ENCODE results near the gene FNDC3B. TPM values are rescaled to one million over a fixed set of nuclear protein-coding genes. Genes with fewer than 3 reads are reported as not detected.

Gene FNDC3B
- total RNA-seq, 1 donor from 2014 or later: 153 TPM

DNA sequence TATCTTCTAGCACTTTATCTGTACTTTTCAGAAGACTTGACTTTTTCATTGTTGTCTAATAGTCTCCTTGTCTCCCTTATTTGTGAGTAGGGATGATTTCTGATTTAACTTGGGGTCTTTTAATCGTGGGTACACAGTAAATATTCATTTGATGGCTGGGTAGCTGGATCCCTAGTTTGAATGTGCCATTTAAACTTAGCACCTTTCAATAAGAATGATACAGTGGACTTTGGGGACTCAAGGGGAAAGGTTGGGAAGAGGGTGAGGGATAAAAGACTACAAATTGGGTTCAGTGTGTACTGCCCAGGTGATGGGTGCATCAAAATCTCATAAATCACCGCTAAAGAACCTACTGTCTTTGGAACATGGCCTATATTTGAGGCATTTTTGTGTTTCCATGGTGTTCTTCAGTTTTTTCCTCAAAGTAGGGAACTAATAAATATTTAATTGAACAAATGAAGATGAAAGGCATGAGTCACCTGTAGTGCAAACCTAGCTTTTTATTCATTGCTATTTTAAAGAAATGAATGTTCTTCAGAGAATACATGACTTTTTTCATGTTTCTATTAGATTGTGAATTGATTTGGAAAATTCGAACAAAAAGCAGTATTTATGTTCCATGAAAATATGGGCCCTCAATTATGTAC, 12.1 kb downstream of the FNDC3B start:
- Histone ChIP-seq H3K4me3 (no peak overlapping the region), H3K9me3 (no peaks in the 10 kb centered on the region), H3K27ac (no peak overlapping the region), H3K4me1 (peaks cover 35% of the 10 kb centered on the region), H3K27me3 (ENCODE audit: low read depth) (no peaks in the 10 kb centered on the region), H3K36me3 (peaks cover 30% of the 10 kb centered on the region)
- no peak for ATAC-seq
- intact Hi-C loops (cut with DNase I): no loop called here
- no peak for DNase-seq
- TF ChIP-seq CTCF (IDR thresholded peaks at IDR 0.05): no peak

- H3K4me1 ChIP-seq: peaks cover 35% of the 10 kb centered on the region
- H3K27ac ChIP-seq: no peak overlapping the region
Measured at GRCh38 chr3:172051957-172052354, 12.6 kb downstream of the FNDC3B start.

GRCh38 chr3:172052405-172052804, 13.0 kb downstream of the FNDC3B start:
- no peaks in the 10 kb centered on the region for H3K27me3 ChIP-seq (ENCODE audit: low read depth)
- H3K36me3 ChIP-seq: peaks cover 30% of the 10 kb centered on the region
- TF ChIP-seq CTCF (IDR thresholded peaks at IDR 0.05): no peak
- H3K9me3 ChIP-seq: no peaks in the 10 kb centered on the region
- peaks cover 35% of the 10 kb centered on the region for H3K4me1 ChIP-seq
- intact Hi-C loops (cut with DNase I): no loop called here
- no peak overlapping the region for H3K27ac ChIP-seq
- DNase-seq (no peak), ATAC-seq (no peak)
- H3K4me3 ChIP-seq: no peak overlapping the region

More at GRCh38 chr3:172051957-172052354, 12.6 kb downstream of the FNDC3B start:
- no peak for DNase-seq
- no peak for ATAC-seq
- peaks cover 30% of the 10 kb centered on the region for H3K36me3 ChIP-seq
- H3K27me3 ChIP-seq (ENCODE audit: low read depth): no peaks in the 10 kb centered on the region
- no peak overlapping the region for H3K4me3 ChIP-seq
- no peaks in the 10 kb centered on the region for H3K9me3 ChIP-seq
- intact Hi-C loops (cut with DNase I): no loop called here
- TF ChIP-seq CTCF (IDR thresholded peaks at IDR 0.05): no peak

DNA sequence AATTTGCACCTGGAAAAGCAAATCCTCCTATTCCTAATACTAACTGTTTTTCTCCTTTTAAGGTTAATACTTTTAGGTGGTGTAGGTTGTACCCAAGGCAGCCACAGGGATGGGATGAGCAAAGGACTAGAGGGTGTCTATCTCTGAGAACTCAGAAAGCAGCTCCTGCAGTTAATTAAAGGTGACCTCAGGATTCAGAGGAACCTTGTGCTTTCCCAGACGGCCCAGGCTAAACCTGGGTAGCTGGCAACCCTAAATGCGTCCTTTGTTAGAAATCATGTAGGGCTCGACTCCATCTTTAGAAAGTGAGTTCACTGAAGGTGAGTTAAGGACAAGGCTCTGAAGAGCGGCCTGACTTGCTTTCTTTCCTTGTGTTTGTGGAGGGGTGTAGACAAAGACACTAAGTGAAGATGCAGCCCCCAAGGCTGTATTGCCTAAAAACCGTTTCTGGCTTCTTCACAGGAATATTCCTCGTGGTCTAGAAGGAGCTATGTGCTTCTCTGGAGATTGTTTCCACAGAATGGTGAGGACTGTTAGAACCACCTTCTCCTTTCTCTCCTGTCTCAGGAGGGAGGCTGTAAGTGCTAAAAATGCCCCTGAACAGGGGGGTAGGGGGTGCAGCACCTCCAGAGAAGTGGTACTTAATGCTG, 14.9 kb downstream of the FNDC3B start:
- DNase-seq: no peak
- peaks cover 40% of the 10 kb centered on the region for H3K4me1 ChIP-seq
- H3K36me3 ChIP-seq: peaks cover 28% of the 10 kb centered on the region
- no peak overlapping the region for H3K4me3 ChIP-seq
- H3K9me3 ChIP-seq: no peaks in the 10 kb centered on the region
- TF ChIP-seq CTCF (IDR thresholded peaks at IDR 0.05): no peak
- no peak for ATAC-seq
- no peak overlapping the region for H3K27ac ChIP-seq
- intact Hi-C loops (cut with DNase I): no loop called here
- H3K27me3 ChIP-seq (ENCODE audit: low read depth): no peaks in the 10 kb centered on the region

GRCh38 chr3:172056416-172056815, 17.0 kb downstream of the FNDC3B start:
- Histone ChIP-seq H3K27me3 (ENCODE audit: low read depth) (no peaks in the 10 kb centered on the region), H3K4me1 (peaks cover 53% of the 10 kb centered on the region), H3K4me3 (no peak overlapping the region), H3K27ac (no peak overlapping the region), H3K36me3 (peaks cover 10% of the 10 kb centered on the region), H3K9me3 (no peaks in the 10 kb centered on the region)
- intact Hi-C loops (cut with DNase I): no loop called here
- no peak for TF ChIP-seq CTCF (IDR thresholded peaks at IDR 0.05)
- ATAC-seq (no peak), DNase-seq (no peak)
